NCI-H1930 (cell line): ENCODE results near the gene SFTPB.

ENCODE experiments used
- DNase-seq, 2 experiments: peaks; one replicate each; lab custom pipeline; 2025; lab: John Stamatoyannopoulos, UW

Gene SFTPB

GRCh38 chr2:85613717-85614515 lies 54.1 kb downstream of the SFTPB start:
- DNase-seq, result no peak

- peak; percentile 85 to 87 for DNase-seq
Observed at GRCh38 chr2:85611705-85612587, 56.1 kb downstream of the SFTPB start, which contains the start of gene C2orf68. TSS of gene C2orf68 (minus strand) at chr2:85612066. CDS start at chr2:85611984, 82 bp downstream.

- no peak for DNase-seq
Observed at GRCh38 chr2:85611217-85611704, 56.7 kb downstream of the SFTPB start.
